ENCODE data around the gene PRSS33.

Gene PRSS33

GRCh38 chr16:2779151-2779920 is 8.0 kb downstream of the PRSS33 start:
- no peak for DNase-seq (ENCODE audit: extremely low read depth in 1 of 2, low read depth in 1 of 2)

- no peak for DNase-seq (ENCODE audit: extremely low read depth in 1 of 2, low read depth in 1 of 2)
These were observed 8.8 kb downstream of the PRSS33 start for GRCh38 chr16:2778630-2778958.

- DNase-seq (ENCODE audit: extremely low read depth in 1 of 2, low read depth in 1 of 2) = no peak
These were observed 9.3 kb downstream of the PRSS33 start for GRCh38 chr16:2777903-2778629.

- DNase-seq (ENCODE audit: extremely low read depth in 1 of 2, low read depth in 1 of 2) = peak; percentile 64 to 86
These were observed 10.0 kb downstream of the PRSS33 start, which contains the start of gene ELOB for GRCh38 chr16:2777231-2777902. TSS of gene ELOB (minus strand) at chr16:2777280. CDS start at chr16:2777239, 41 bp downstream.

GRCh38 chr16:2776500-2777139 is 10.7 kb downstream of the PRSS33 start:
- DNase-seq (ENCODE audit: extremely low read depth in 1 of 2, low read depth in 1 of 2) = no peak

GRCh38 chr16:2775765-2776499 is 11.4 kb downstream of the PRSS33 start:
- DNase-seq (ENCODE audit: extremely low read depth in 1 of 2, low read depth in 1 of 2) = no peak

GRCh38 chr16:2775131-2775716 is 12.1 kb downstream of the PRSS33 start:
- no peak for DNase-seq (ENCODE audit: extremely low read depth in 1 of 2, low read depth in 1 of 2)

GRCh38 chr16:2774161-2774891 is 13.0 kb downstream of the PRSS33 start:
- DNase-seq (ENCODE audit: extremely low read depth in 1 of 2, low read depth in 1 of 2) = no peak

GRCh38 chr16:2773188-2773968 is 14.0 kb downstream of the PRSS33 start:
- no peak for DNase-seq (ENCODE audit: extremely low read depth in 1 of 2, low read depth in 1 of 2)

- DNase-seq (ENCODE audit: extremely low read depth in 1 of 2, low read depth in 1 of 2) = no peak
These were observed 15.6 kb downstream of the PRSS33 start for GRCh38 chr16:2771496-2772402.

- no peak for DNase-seq (ENCODE audit: extremely low read depth in 1 of 2, low read depth in 1 of 2)
These were observed 17.1 kb downstream of the PRSS33 start for GRCh38 chr16:2770057-2770951.

- DNase-seq (ENCODE audit: extremely low read depth in 1 of 2, low read depth in 1 of 2) = no peak
These were observed 17.7 kb downstream of the PRSS33 start for GRCh38 chr16:2769675-2770056.

GRCh38 chr16:2769100-2769529 is 18.2 kb downstream of the PRSS33 start:
- DNase-seq (ENCODE audit: extremely low read depth in 1 of 2, low read depth in 1 of 2) = no peak

- DNase-seq (ENCODE audit: extremely low read depth in 1 of 2, low read depth in 1 of 2) = no peak
These were observed 18.8 kb downstream of the PRSS33 start for GRCh38 chr16:2768403-2769089.

GRCh38 chr16:2767891-2768290 is 19.5 kb downstream of the PRSS33 start:
- no peak for DNase-seq (ENCODE audit: extremely low read depth in 1 of 2, low read depth in 1 of 2)

GRCh38 chr16:2767140-2767731 is 20.1 kb downstream of the PRSS33 start:
- DNase-seq (ENCODE audit: extremely low read depth in 1 of 2, low read depth in 1 of 2) = no peak

Measured in activated CD8-positive, alpha-beta memory T cell treated with anti-CD3 and anti-CD28 coated beads for 1 hour (primary cell).